ENCODE data around the gene PFDN6.
A peak's percentile ranks its signal among the peaks of the same experiment; 100 is the strongest.

Gene PFDN6

DNA sequence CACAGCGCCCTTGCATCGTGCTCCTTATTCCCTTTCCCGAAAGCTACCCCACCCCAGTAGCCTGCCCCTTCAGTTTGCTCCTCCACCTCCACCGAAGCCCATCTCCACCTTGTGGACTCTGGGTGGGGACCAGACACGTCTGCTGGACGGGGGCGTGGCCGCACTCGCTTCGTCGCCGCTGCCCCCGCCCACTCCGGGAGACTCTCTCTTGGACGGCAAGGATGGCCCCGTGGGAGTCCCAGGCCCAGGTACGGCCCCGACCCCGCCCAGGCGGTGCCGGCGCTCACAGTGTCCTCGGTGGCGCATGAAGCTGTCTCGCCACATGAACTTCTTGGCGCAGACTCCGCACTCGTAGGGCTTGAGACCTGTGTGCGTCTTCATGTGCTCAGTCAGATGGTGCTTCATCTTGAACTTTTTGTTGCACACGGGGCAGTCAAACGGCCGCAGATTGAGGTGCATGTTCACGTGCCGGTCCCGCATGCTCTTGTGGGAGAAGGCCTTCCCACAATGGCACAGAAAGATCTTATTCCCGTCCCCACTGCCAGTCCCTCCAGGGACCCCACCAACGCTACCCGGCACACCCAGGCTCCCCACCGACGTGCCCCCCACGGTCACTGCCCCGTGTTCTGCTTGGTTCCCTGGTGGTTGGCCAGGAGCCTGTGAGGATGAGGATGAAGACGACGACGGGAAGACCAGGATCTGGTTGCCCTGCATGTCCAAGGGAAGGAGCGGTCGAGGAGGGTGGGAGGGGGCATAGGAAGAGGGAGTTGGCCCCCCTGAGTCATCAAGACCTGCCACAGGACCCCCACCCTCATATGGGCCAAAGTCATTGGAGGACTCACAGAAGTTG lies 25.8 kb downstream of the PFDN6 start:
- DNase-seq (ENCODE audit: insufficient read length, low spot score) = no peak
- FAIRE-seq = no peak

DNA sequence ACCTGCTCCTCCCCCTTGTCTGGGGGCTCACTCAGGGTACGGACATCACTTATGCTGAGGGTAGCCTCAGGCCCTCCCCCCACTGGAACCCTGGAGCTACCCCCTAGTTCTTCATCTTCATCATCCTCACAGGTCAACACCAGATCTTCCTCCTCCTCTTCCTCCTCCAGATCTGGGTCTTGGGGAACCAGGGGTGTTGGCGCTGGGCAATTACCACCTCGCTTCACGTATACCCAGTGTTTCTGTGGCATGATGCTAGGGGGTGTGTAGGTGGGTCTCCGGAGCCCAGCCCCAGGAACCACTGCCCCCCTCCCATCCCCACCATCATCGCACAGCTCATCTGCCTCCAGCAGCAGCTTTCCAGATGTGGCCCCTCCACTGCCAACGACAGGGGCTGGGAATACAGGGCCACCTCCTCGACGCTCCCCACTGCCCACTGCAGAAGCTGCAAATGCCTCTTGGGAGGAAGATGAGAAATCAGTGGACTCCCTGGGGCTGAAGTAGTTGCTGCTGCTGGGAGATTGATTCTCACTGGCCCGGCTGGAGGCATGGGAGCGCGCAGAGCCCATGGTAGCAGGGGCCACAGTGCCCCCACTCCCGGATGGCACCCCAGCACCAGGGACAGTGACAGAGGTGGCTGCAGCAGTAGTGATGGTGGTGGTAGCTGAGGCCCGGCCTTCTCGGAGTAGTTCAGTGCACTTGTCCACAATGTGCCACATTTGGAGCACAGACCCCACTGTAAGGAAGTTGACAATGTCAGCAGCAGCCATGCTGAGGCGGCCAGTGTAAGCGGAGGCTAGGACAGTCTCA lies 26.6 kb downstream of the PFDN6 start:
- FAIRE-seq = no peak
- no peak for DNase-seq (ENCODE audit: insufficient read length, low spot score)

- DNase-seq (ENCODE audit: insufficient read length, low spot score) = no peak
- FAIRE-seq = no peak
Measured at GRCh38 chr6:33316603-33317418, 27.4 kb downstream of the PFDN6 start.

GRCh38 chr6:33317419-33317668 lies 27.9 kb downstream of the PFDN6 start:
- DNase-seq (ENCODE audit: insufficient read length, low spot score) (no peak), FAIRE-seq (no peak)

GRCh38 chr6:33317669-33318425 lies 28.4 kb downstream of the PFDN6 start, which contains the start of gene ZBTB22:
Gene ZBTB22 (minus strand): TSS chr6:33317744. CDS start chr6:33316916, 828 bp downstream.
- FAIRE-seq (peak; percentile 94), DNase-seq (ENCODE audit: insufficient read length, low spot score) (peak; percentile 72)

DNA sequence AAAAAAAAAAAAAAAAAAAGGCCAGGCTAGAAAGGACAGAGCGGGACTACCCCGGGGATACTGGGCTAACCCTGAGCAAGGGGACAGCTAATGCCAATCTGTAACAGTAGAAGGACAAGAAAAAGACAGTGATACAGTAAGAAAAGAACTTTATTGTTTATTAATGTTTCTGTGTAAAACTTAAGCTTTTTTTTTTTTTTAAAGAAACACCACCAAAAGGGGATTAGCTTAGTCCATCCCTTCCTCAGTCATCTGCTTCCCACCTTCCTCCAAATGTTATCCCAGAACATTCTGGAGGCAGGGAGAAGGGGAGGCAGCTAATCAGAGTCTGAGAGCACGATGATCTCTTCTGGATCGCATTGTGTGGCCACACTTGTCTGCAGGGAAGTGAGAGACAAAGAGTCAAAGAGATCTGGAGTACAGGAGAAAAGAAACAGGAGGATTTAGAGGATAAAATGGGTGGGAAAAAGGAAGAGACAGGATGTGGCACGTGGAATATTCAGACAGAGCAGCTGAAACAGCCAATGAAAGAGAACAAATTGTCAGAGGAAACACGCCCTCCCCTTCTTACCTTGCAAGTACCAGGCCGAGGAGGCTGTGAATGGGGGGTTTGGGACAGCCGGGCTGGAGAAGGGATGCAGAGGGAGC lies 29.1 kb downstream of the PFDN6 start:
- DNase-seq (ENCODE audit: insufficient read length, low spot score) (no peak), FAIRE-seq (no peak)

- DNase-seq (ENCODE audit: insufficient read length, low spot score) (no peak), FAIRE-seq (no peak)
Measured at GRCh38 chr6:33319939-33320314, 30.5 kb downstream of the PFDN6 start.

GRCh38 chr6:33320315-33321181 lies 31.1 kb downstream of the PFDN6 start:
- FAIRE-seq = no peak

GRCh38 chr6:33321227-33321626 lies 31.8 kb downstream of the PFDN6 start:
- FAIRE-seq = no peak
- no peak for DNase-seq (ENCODE audit: insufficient read length, low spot score)

More at GRCh38 chr6:33320315-33321181, 31.1 kb downstream of the PFDN6 start:
- DNase-seq (ENCODE audit: insufficient read length, low spot score) = no peak

DNA sequence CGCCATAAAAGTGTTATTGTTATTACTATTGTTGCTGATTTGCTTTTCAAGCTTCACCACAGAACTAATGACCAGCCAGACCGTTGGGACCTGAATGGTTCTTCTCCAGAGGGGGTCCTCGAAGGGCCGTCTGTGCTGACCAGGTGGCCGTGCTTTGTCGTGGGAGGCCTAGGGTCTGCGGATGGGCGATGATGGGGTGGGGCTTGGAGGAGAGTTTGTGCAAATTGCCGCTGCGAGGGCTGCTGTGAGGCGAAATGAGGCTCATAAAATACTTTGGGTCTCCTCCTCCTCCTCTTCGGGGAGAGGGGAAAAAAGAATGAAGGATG lies 34.2 kb downstream of the PFDN6 start:
- DNase-seq (ENCODE audit: insufficient read length, low spot score) (no peak), FAIRE-seq (no peak)

GRCh38 chr6:33324125-33324524 lies 34.7 kb downstream of the PFDN6 start:
- peak; percentile 72 for FAIRE-seq

GRCh38 chr6:33329058-33329457 lies 39.7 kb downstream of the PFDN6 start:
- DNase-seq (ENCODE audit: insufficient read length, low spot score) (no peak), FAIRE-seq (no peak)

More at GRCh38 chr6:33324125-33324524, 34.7 kb downstream of the PFDN6 start:
- no peak for DNase-seq (ENCODE audit: insufficient read length, low spot score)

DNA sequence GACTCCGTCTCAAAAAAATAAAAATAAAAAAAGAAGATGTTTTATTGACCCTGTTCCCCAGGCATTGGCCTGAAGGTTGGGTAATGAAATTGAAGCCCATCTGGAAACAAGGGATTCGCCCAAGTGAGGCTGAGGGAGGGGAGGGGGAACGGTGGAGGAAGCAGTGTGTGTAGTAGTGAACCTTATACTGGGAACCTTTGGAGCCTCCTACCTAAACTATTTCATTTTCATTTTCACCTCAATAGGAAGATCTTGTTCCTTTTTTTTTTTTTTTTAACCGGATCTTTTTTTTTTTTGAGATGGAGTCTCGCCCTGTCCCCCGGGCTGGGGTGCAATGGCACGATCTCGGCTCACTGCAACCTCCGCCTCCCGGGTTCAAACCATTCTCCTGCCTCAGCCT lies 41.3 kb downstream of the PFDN6 start:
- no peak for DNase-seq (ENCODE audit: insufficient read length, low spot score)
- FAIRE-seq = no peak

DNA sequence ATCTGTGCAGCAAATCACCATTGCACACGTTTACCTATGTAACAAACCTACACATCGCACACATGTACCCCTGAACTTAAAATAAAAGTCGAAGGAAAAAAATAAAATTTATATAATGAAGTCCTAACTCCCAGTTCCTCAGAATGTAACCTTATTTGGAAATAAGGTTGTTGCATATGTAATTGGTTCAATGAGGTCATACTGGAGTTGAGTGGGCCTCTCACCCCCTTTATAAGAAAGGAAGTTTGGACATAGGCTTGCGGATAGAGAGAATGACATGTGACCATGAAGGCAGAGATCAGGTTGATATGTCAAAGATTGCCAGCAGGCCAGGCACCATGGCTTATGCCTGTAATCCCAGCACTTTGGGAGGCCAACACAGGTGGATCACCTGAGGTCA lies 44.3 kb downstream of the PFDN6 start:
- DNase-seq (ENCODE audit: insufficient read length, low spot score) = no peak
- FAIRE-seq = no peak

DNA sequence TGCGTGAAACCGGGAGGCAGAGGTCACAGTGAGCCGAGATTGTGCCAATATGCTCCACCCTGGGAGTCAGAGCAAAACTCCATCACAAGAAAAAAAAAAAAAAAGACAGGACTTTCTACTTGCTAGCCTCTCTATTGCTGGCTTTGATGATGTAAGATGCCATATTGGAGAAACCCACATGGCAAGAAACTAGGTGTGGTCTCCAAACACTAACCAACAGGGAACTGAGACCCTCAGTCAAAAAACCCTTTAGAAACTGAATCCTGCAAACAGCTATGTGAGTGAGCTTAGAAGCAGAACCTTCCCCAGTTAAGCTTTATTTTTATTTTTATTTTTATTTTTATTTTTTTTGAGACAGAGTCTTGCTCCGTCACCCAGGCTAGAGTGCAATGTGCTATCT lies 46.5 kb downstream of the PFDN6 start:
- no peak for DNase-seq (ENCODE audit: insufficient read length, low spot score)
- FAIRE-seq = no peak

DNA sequence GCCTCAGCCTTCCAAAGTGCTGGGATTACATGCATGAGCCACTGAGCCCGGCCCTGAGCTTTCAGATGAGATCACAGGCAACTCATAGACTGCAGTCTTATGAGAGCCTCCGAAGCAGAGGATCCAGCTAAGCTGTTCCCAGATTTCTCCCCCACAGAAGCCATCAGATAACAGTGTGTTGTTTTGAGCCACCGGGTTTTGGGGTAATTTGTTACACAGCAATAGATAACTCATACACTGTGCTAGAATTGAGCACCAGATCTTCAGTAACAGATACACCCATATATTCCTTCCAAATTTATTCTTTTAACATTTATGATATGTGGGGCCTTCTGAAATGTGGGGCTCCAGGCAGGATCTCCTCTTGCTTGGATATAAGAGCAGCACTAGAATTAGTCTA lies 47.1 kb downstream of the PFDN6 start:
- FAIRE-seq (no peak), DNase-seq (ENCODE audit: insufficient read length, low spot score) (no peak)

- DNase-seq (ENCODE audit: insufficient read length, low spot score) (no peak), FAIRE-seq (no peak)
Measured at GRCh38 chr6:33339193-33339592, 49.8 kb downstream of the PFDN6 start.
